HG02943 (cell line): ENCODE data around the gene ZNF69.
"Not testable (repeated sequence)": the region's sequence is repeated elsewhere in the genome, so short reads cannot be mapped to it uniquely, and the experiment has no call there.

Experiments used
- ATAC-seq: cut with Tn5 transposase; IDR thresholded peaks from one replicate; pipeline ENCODE4 v1.9.1; 2021; ENCODE audit warnings: mild to moderate bottlenecking, low read depth, moderate library complexity; ENCODE audit not compliant: unreplicated experiment

ZNF69 gene

GRCh38 chr19:11949614-11950080, 62.1 kb downstream of the ZNF69 start:
- not testable (repeated sequence) for ATAC-seq

- no peak for ATAC-seq
These were observed 62.7 kb downstream of the ZNF69 start for GRCh38 chr19:11950312-11950711.
